HL-60 (cell line): ENCODE data around the gene FARP2.

Source experiments
- DNase-seq, 2 experiments: peaks; one replicate each; pipeline ENCODE4 v3.0.0-alpha.2; 2010 to 2020; ENCODE audit warnings: low read depth in 1 of 2, low spot score in 1 of 2
- H3K27ac ChIP-seq: fragments of 250-450 bp; sonication (Bioruptor Pico); replicated peaks from 2 replicates; pipeline ENCODE4 v1.5.1; 2020; ENCODE audit warnings: mild to moderate bottlenecking, moderate library complexity
- H3K27me3 ChIP-seq: fragments of 250-450 bp; sonication (Bioruptor Pico); 2 replicates; pipeline ENCODE4 v1.5.1; 2021; ENCODE audit warnings: mild to moderate bottlenecking, moderate library complexity; ENCODE audit not compliant: insufficient read depth, poor library complexity, severe bottlenecking
- H3K4me3 ChIP-seq: replicated peaks from 2 replicates; pipeline ENCODE4 v1.5.1; 2011; ENCODE audit warnings: mild to moderate bottlenecking, control low read depth, low read length; ENCODE audit not compliant: insufficient read depth
- CTCF ChIP-seq: IDR thresholded peaks from one replicate; pipeline ENCODE4 v1.5.1; 2011; ENCODE audit warnings: low read length, control low read depth, inconsistent platforms; ENCODE audit not compliant: insufficient read depth
- GABPA ChIP-seq: IDR thresholded peaks from 2 replicates; pipeline ENCODE4 v1.6.1; 2012; ENCODE audit warnings: low read depth
- POLR2AphosphoS5 ChIP-seq: IDR thresholded peaks from 2 replicates; pipeline ENCODE4 v1.6.1; 2012; ENCODE audit warnings: low read depth
- REST ChIP-seq: IDR thresholded peaks from 2 replicates; pipeline ENCODE4 v1.6.1; 2012; ENCODE audit warnings: low read depth; ENCODE audit not compliant: insufficient replicate concordance
- SPI1 ChIP-seq: IDR thresholded peaks from 2 replicates; pipeline ENCODE4 v1.6.1; 2012; ENCODE audit warnings: low read depth, mild to moderate bottlenecking, borderline replicate concordance

Gene FARP2

DNA sequence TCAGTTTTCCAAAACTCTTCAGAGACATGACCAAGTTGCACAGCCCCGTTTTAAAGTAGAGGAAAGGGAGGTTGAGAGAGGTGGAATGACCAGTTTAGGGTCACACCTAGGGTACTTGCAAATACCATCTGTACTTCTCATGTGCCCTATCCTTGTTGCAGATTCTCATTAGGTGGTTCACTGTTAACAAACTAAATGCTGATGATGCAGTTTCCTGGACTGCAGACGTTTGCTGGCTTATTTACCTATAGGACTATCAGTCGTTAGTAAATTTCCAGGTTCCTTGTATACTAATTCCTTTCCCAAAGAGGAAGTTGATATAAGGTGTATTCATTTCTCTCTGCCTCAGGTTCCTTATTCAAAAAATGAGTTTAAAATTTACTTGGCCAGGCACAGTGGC lies 1.4 kb downstream of the FARP2 start:
- Histone ChIP-seq H3K27me3 (no peaks in the 10 kb centered on the region), H3K4me3 (no peak overlapping the region), H3K27ac (no peak overlapping the region)
- TF ChIP-seq SPI1 (no peak), POLR2AphosphoS5 (no peak), GABPA (no peak), CTCF (no peak), REST (no peak)
- DNase-seq: no peak

DNA sequence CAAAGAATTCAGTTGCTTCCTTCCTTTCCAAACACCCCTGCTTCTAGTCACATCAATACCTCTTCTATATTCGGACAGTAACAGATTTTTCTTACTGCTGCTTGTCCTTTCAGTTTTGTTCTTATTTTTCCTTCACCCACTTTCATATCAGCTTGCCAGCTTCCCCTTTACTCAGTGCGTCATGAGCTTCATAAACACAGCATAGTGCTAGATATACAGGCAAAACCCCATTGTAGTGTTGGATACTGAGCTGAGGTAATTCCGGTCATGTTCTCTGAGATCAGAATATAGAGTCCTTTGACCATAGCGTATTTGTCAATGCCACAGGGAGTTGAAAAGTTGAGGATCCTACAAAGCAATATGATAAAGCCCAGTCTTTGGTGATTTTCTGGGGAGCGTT lies 2.4 kb downstream of the FARP2 start:
- DNase-seq: no peak
- Histone ChIP-seq H3K27me3 (no peaks in the 10 kb centered on the region), H3K4me3 (no peak overlapping the region), H3K27ac (no peak overlapping the region)
- TF ChIP-seq CTCF (no peak), SPI1 (no peak), REST (no peak), GABPA (no peak), POLR2AphosphoS5 (no peak)

DNA sequence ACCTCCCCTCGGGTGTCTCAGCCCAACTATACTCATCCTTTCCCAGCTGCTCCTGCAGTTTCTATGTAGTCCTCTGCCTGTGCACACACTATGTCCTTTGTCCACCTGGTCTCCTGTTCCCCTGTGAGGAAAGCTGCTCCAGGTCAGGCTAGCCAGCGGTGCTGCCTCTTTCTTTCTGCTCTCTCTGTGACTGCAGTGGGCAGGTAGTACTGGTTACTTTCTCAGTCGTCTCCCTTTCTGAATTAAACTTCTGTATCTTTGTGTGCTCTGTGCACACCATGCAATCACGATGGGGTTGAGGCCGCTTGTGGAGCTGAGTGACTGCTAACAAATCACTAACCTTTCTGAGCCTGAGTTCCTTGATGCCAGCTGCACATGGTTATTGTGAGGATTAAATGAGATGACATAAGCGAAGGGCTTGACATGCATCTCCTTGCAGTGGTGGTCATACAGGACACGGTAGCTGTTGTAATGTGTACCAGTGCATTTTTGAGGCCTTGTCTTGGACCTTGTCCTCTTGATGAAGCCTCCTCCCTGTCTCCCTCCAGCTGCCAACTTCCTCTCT lies 3.5 kb downstream of the FARP2 start:
- TF ChIP-seq SPI1: no peak
- no peak for TF ChIP-seq CTCF
- TF ChIP-seq POLR2AphosphoS5: no peak
- no peak for TF ChIP-seq GABPA
- no peak for TF ChIP-seq REST
- Histone ChIP-seq H3K27me3 (no peaks in the 10 kb centered on the region), H3K4me3 (no peak overlapping the region), H3K27ac (no peak overlapping the region)
- no peak for DNase-seq
